Endothelial cell of umbilical vein (primary cell): Measurements from ENCODE around the gene ZNRF1. TPM values are rescaled to one million over a fixed set of nuclear protein-coding genes. Genes with fewer than 3 reads are reported as not detected.
A peak's percentile ranks its signal among the peaks of the same experiment; 100 is the strongest.

Experiments
- BruUV-seq: library from RNA; stranded (reverse); fragments of 400-500 nt; replicated peaks from 2 replicates; lab custom pipeline; 2021; lab: Mats Ljungman, UMichigan
- CTCF ChIA-PET: fragments of 300-600, 350-600 bp; sonication (Branson Sonifier 250); formaldehyde crosslinking; loops from one replicate; lab custom pipeline; 2021; ENCODE audit warnings: antibody characterized with exemption, inconsistent platforms; lab: Charles Lee
- POLR2A ChIA-PET: fragments of 300-600, 350-600 bp; sonication (Branson Sonifier 250); formaldehyde crosslinking; loops from one replicate; lab custom pipeline; 2021; ENCODE audit warnings: antibody characterized with exemption, inconsistent platforms; lab: Charles Lee
- DNase-seq: peaks from one replicate; pipeline ENCODE4 v3.0.0-alpha.2; 2011; ENCODE audit warnings: low read depth, low spot score
- FAIRE-seq: peaks from 2 replicates; lab custom pipeline; 2011; peaks lifted over from hg19 to GRCh38; lab: Jason Lieb, UNC
- H2AFZ ChIP-seq: 2 replicates; pipeline ENCODE4 v1.6.0; 2012; ENCODE audit warnings: low read depth, low read length, control low read depth, inconsistent platforms
- H3K27ac ChIP-seq: 2 replicates; pipeline ENCODE4 v1.5.1; 2011; ENCODE audit warnings: low read depth, mild to moderate bottlenecking, control low read depth, low read length, moderate library complexity; ENCODE audit not compliant: insufficient read depth
- H3K27me3 ChIP-seq, 2 experiments: 2 replicates each; pipeline versions ENCODE4 v1.6.0 to v1.6.1; 2011; ENCODE audit warnings: low read length in 2 of 2, mixed read lengths in 1 of 2; ENCODE audit not compliant: control insufficient read depth in 2 of 2, insufficient read depth in 2 of 2
- H3K36me3 ChIP-seq, 2 experiments: 2 replicates in 1 of 2; 3 replicates in 1 of 2; pipeline ENCODE4 v1.5.1; 2011; ENCODE audit warnings: low read length in 2 of 2, mild to moderate bottlenecking in 1 of 2, moderate library complexity in 1 of 2; ENCODE audit not compliant: control insufficient read depth in 2 of 2, insufficient read depth in 2 of 2; ENCODE audit errors: extremely low read depth in 1 of 2
- H3K4me1 ChIP-seq: 3 replicates; pipeline ENCODE4 v1.5.1; 2011; ENCODE audit warnings: mild to moderate bottlenecking, low read length; ENCODE audit not compliant: control insufficient read depth, insufficient read depth; ENCODE audit errors: extremely low read depth
- H3K4me2 ChIP-seq: 2 replicates; pipeline ENCODE4 v1.6.1; 2011; ENCODE audit warnings: low read length, control low read depth, mixed read lengths; ENCODE audit not compliant: insufficient read depth
- H3K4me3 ChIP-seq, 3 experiments: fragments of 200-600 bp in 1 of 3; sonication (generic), shearing (Covaris generic) in 1 of 3; replicated peaks in 1 of 3; 2 replicates each; pipeline ENCODE4 v1.5.1; 2011 to 2016; ENCODE audit warnings: control low read depth in 3 of 3, low read length in 3 of 3, mild to moderate bottlenecking in 2 of 3, inconsistent platforms in 1 of 3, low read depth in 1 of 3, moderate library complexity in 1 of 3; ENCODE audit not compliant: insufficient read depth in 1 of 3
- H3K79me2 ChIP-seq: 2 replicates; pipeline ENCODE4 v1.6.0; 2012; ENCODE audit warnings: low read length, inconsistent platforms; ENCODE audit not compliant: control insufficient read depth, insufficient read depth
- H3K9ac ChIP-seq: replicated peaks from 2 replicates; pipeline ENCODE3; 2011; ENCODE audit warnings: low read length, control low read depth; ENCODE audit not compliant: insufficient read depth; ENCODE audit errors: extremely low read depth
- H3K9me1 ChIP-seq: replicated peaks from 3 replicates; pipeline ENCODE4 v1.6.0; 2011; ENCODE audit warnings: mild to moderate bottlenecking, low read length; ENCODE audit not compliant: control insufficient read depth, insufficient read depth; ENCODE audit errors: extremely low read depth
- H3K9me3 ChIP-seq: replicated peaks from 2 replicates; pipeline ENCODE4 v1.5.1; 2012; ENCODE audit warnings: low read length, inconsistent platforms; ENCODE audit not compliant: control insufficient read depth, insufficient read depth
- H4K20me1 ChIP-seq: replicated peaks from 2 replicates; pipeline ENCODE3; 2011; ENCODE audit warnings: mild to moderate bottlenecking, low read length; ENCODE audit not compliant: control insufficient read depth, insufficient read depth; ENCODE audit errors: extremely low read depth
- CTCF ChIP-seq, 2 donors: IDR thresholded peaks; 1 replicate in 1 of 2; 2 replicates in 1 of 2; pipeline ENCODE4 v1.5.1; 2011; ENCODE audit warnings: low read length in 2 of 2, mild to moderate bottlenecking in 2 of 2, moderate library complexity in 2 of 2, control low read depth in 1 of 2, inconsistent platforms in 1 of 2, low read depth in 1 of 2; ENCODE audit not compliant: insufficient read depth in 1 of 2; ENCODE audit errors: extremely low read depth in 1 of 2
- EZH2 ChIP-seq: IDR thresholded peaks from 2 replicates; pipeline ENCODE4 v1.6.1; 2012; ENCODE audit warnings: borderline replicate concordance, low read depth, mild to moderate bottlenecking, moderate library complexity, low read length, inconsistent platforms; ENCODE audit not compliant: severe bottlenecking
- FOS ChIP-seq: IDR thresholded peaks from 2 replicates; pipeline ENCODE4 v1.6.1; 2011; ENCODE audit warnings: mild to moderate bottlenecking, low read length, moderate library complexity, borderline replicate concordance; ENCODE audit not compliant: insufficient read depth
- GATA2 ChIP-seq: IDR thresholded peaks from 2 replicates; pipeline ENCODE4 v1.7.0; 2011; ENCODE audit warnings: low read depth, mild to moderate bottlenecking, moderate library complexity, mixed read lengths, low read length; ENCODE audit not compliant: insufficient read length, insufficient read depth
- JUN ChIP-seq: IDR thresholded peaks from 2 replicates; pipeline ENCODE4 v1.6.1; 2011; ENCODE audit warnings: borderline replicate concordance, low read depth; ENCODE audit not compliant: insufficient read length, insufficient read depth
- MYC ChIP-seq: IDR thresholded peaks from one replicate; pipeline ENCODE4 v1.6.1; 2011; ENCODE audit warnings: mild to moderate bottlenecking, low read depth, low read length
- POLR2A ChIP-seq: IDR thresholded peaks from 2 replicates; pipeline ENCODE4 v1.6.1; 2012; ENCODE audit warnings: low read depth, mild to moderate bottlenecking, control low read depth, low read length
- POLR2AphosphoS5 ChIP-seq: IDR thresholded peaks from 2 replicates; pipeline ENCODE4 v1.6.1; 2012; ENCODE audit warnings: low read depth, mild to moderate bottlenecking, control low read depth, low read length, moderate library complexity; ENCODE audit not compliant: insufficient read depth
- dilution Hi-C: fragments of 300-500 bp; cut with MboI; formaldehyde crosslinking; loops from one replicate; pipeline ENCODE4 v1.15.0; 2019; ENCODE audit warnings: low sequenced_read_pairs; ENCODE audit not compliant: extremely low pct_ligation_motif_present
- intact Hi-C: fragments of 100-400 bp; cut with micrococcal nuclease; formaldehyde crosslinking; loops from one replicate; pipeline ENCODE4 v1.10.0; 2022
- polyA plus RNA-seq, 4 experiments: library from polyadenylated mRNA; depleted of rRNA in 3 of 4; stranded (reverse) in 3 of 4; unstranded in 1 of 4; fragments of >200 nt; gene quantifications; 2 replicates each; pipeline versions ENCODE4 v1.2.1 to v1.2.3, GENCODE V29; 2011 to 2012; ENCODE audit warnings: missing spikeins in 1 of 4
- total RNA-seq: library from RNA; stranded (reverse); gene quantifications from 2 replicates; pipeline ENCODE4 v1.2.3, GENCODE V29; 2021
- TF ChIP-seq, protein P1 (sequence below): IDR thresholded peaks from 2 replicates; pipeline ENCODE4 v1.6.1; 2011; ENCODE audit not compliant: insufficient read depth, insufficient read length

The ZNRF1 gene
- total and polyA plus RNA-seq, 2 donors (not counting 3 experiments of a cell fraction or from before 2014, with no cell fraction given): 23.7 to 34.9 TPM

GRCh38 chr16:75086281-75086680 lies 87.5 kb downstream of the ZNRF1 start:
- Histone ChIP-seq H3K9me1 (no peaks in the 10 kb centered on the region), H3K36me3 (no peaks in the 10 kb centered on the region), H3K9ac (no peak overlapping the region), H3K79me2 (peaks cover 14% of the 10 kb centered on the region), H4K20me1 (no peaks in the 10 kb centered on the region), H3K27me3 (no peaks in the 10 kb centered on the region), H2AFZ (no peak overlapping the region), H3K27ac (no peak overlapping the region), H3K9me3 (no peaks in the 10 kb centered on the region), H3K4me2 (no peak overlapping the region), H3K4me3 (no peak overlapping the region), H3K4me1 (peaks cover 26% of the 10 kb centered on the region)
- dilution Hi-C loops: no loop called here
- ChIA-PET CTCF (interaction anchor here (1.2 to 3.6 kb wide), 5 partner anchors 11 to 88 kb away, joined by 3 to 28 read pairs (median 15); partner anchors contain the start of gene ZNRF1), POLR2A (interaction anchor here (0.9 kb wide), 1 partner anchor 56 kb away, joined by 3 read pairs; no protein-coding TSS in a partner anchor)
- FAIRE-seq (peak; percentile 15), DNase-seq (peak; percentile 33)
- TF ChIP-seq EZH2: no peak
- no TSS peak for BruUV-seq
- intact Hi-C loops: no loop called here

- dilution Hi-C loops: no loop called here
- peaks cover 11% of the 10 kb centered on the region for H3K79me2 ChIP-seq
- no peak overlapping the region for H3K4me2 ChIP-seq
- H4K20me1 ChIP-seq: no peaks in the 10 kb centered on the region
- BruUV-seq: no TSS peak
- no peaks in the 10 kb centered on the region for H3K27me3 ChIP-seq
- no peaks in the 10 kb centered on the region for H3K9me1 ChIP-seq
- ChIA-PET POLR2A (interaction anchor here (0.9 to 1.0 kb wide), 2 partner anchors 56 to 102 kb away, joined by 3 read pairs; partner anchors contain the start of gene WDR59), CTCF (interaction anchor here (0.8 to 3.6 kb wide), 9 partner anchors 11 to 88 kb away, joined by 3 to 28 read pairs (median 4); partner anchors contain the start of gene ZNRF1)
- H2AFZ ChIP-seq: no peak overlapping the region
- H3K9me3 ChIP-seq: no peaks in the 10 kb centered on the region
- intact Hi-C loops: loop anchor here (1.0 kb wide), 3 partner anchors 12 to 75 kb away; no protein-coding TSS in a partner anchor
- TF ChIP-seq POLR2AphosphoS5 (no peak), JUN (no peak), MYC (no peak), POLR2A (no peak), CTCF (IDR thresholded peaks at IDR 0.05; ENCODE audit: extremely low read depth in 1 of 2, insufficient read depth in 1 of 2, low read depth in 1 of 2, low read length in 2 of 2) (no peak), GATA2 (no peak), EZH2 (no peak), FOS (no peak)
- TF ChIP-seq, protein P1, sequence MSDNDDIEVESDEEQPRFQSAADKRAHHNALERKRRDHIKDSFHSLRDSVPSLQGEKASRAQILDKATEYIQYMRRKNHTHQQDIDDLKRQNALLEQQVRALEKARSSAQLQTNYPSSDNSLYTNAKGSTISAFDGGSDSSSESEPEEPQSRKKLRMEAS: no peak
- no peak overlapping the region for H3K9ac ChIP-seq
- H3K4me1 ChIP-seq: peaks cover 26% of the 10 kb centered on the region
- no peak for FAIRE-seq
- DNase-seq: no peak
- no peak overlapping the region for H3K4me3 ChIP-seq
- no peaks in the 10 kb centered on the region for H3K36me3 ChIP-seq
- H3K27ac ChIP-seq: peak overlapping the region; percentile 19
These were observed 88.0 kb downstream of the ZNRF1 start for GRCh38 chr16:75086688-75087374.
